Gastrocnemius medialis (tissue), 4 donors: ENCODE measurements around the gene CYB561D1. TPM values are rescaled to one million over a fixed set of nuclear protein-coding genes. Genes with fewer than 3 reads are reported as not detected.

Experiments used
- ATAC-seq, 2 donors: fragments of 150-250 bp; one replicate each; pipeline ENCODE4 v1.9.1; 2016
- DNase-seq, 2 donors: peaks; one replicate each; pipeline ENCODE4 v3.0.0-alpha.2; 2019
- H3K27ac ChIP-seq, 4 donors: fragments of 200-600 bp; sonication (generic); 1 replicate in 1 of 4; 2 replicates in 3 of 4; pipeline ENCODE4 v1.5.1; 2016 to 2018; ENCODE audit warnings: mild to moderate bottlenecking in 2 of 4, moderate library complexity in 1 of 4
- H3K27me3 ChIP-seq, 3 donors: fragments of 200-600 bp; sonication (generic) in 2 of 3; 1 replicate in 1 of 3; 2 replicates in 2 of 3; pipeline versions ENCODE4 v1.5.1 to v1.6.0; 2016 to 2019; ENCODE audit warnings: mild to moderate bottlenecking in 1 of 3, moderate library complexity in 1 of 3
- H3K36me3 ChIP-seq, 2 donors: fragments of 200-600 bp; sonication (generic) in 1 of 2; one replicate each; pipeline ENCODE4 v1.5.1; 2017 to 2018
- H3K4me1 ChIP-seq, 2 donors: fragments of 200-600 bp; sonication (generic) in 1 of 2; one replicate each; pipeline ENCODE4 v1.5.1; 2016 to 2017; ENCODE audit warnings: mild to moderate bottlenecking in 2 of 2
- H3K4me3 ChIP-seq, 4 donors: fragments of 200-600 bp; sonication (generic) in 3 of 4; 1 replicate in 1 of 4; 2 replicates in 3 of 4; pipeline ENCODE4 v1.5.1; 2016 to 2019; ENCODE audit warnings: mild to moderate bottlenecking in 2 of 4
- H3K9me3 ChIP-seq, 3 donors: fragments of 200-600 bp; sonication (generic) in 2 of 3; 1 replicate in 1 of 3; 2 replicates in 2 of 3; pipeline ENCODE4 v1.5.1; 2016 to 2019
- POLR2A ChIP-seq, 2 donors: fragments of 450-650 bp; IDR thresholded peaks; one replicate each; pipeline ENCODE4 v1.6.1; 2017; ENCODE audit warnings: antibody characterized with exemption in 2 of 2, mild to moderate bottlenecking in 2 of 2, moderate library complexity in 2 of 2
- in situ Hi-C, 4 donors: fragments of 200-750 bp; cut with MboI; loops; one replicate each; pipeline versions ENCODE4 v1.15.0 to v1.8.0; 2017; ENCODE audit warnings: low sequenced_read_pairs in 4 of 4
- intact Hi-C: fragments of 100-400 bp; cut with DNase I; formaldehyde crosslinking; loops from one replicate; pipeline ENCODE4 v1.15.1; 2023; ENCODE audit warnings: low total_unique reads
- total RNA-seq, 4 donors: library from RNA; depleted of rRNA; stranded (reverse); fragments of >200 nt; gene quantifications; one replicate each; pipeline versions ENCODE4 v1.1.0 to v1.2.3, GENCODE V29; 2016
- TF ChIP-seq, protein P1 (sequence below), 5 experiments: fragments of 450-650 bp in 3 of 5; fragments of 200-600 bp in 2 of 5; sonication (generic) in 2 of 5; IDR thresholded peaks in 4 of 5; conservative IDR thresholded peaks in 1 of 5; 1 replicate in 4 of 5; 2 replicates in 1 of 5; pipeline ENCODE4 v1.5.1; 2016 to 2019; ENCODE audit warnings: antibody characterized with exemption in 5 of 5, mild to moderate bottlenecking in 3 of 5, moderate library complexity in 3 of 5

Gene CYB561D1
- total RNA-seq, 4 donors from 2014 or later = 3.1 to 8.0 (median 3.9) TPM

GRCh38 chr1:109477821-109478220, 16.1 kb upstream of the CYB561D1 start:
- DNase-seq (no peak), ATAC-seq (no peak)
- Histone ChIP-seq H3K4me3 (no peak overlapping the region), H3K9me3 (no peaks in the 10 kb centered on the region), H3K27me3 (no peaks in the 10 kb centered on the region), H3K36me3 (peaks cover 0 to 45% of the 10 kb centered on the region in 2 donors), H3K4me1 (peaks cover 55 to 73% of the 10 kb centered on the region in 2 donors), H3K27ac (peak overlapping the region in 2 of 4 donors; percentile 99 to 100)
- intact Hi-C loops = no loop called here
- in situ Hi-C loops = no loop called here
- TF ChIP-seq POLR2A (IDR thresholded peaks at IDR 0.05) = no peak
- TF ChIP-seq, protein P1, sequence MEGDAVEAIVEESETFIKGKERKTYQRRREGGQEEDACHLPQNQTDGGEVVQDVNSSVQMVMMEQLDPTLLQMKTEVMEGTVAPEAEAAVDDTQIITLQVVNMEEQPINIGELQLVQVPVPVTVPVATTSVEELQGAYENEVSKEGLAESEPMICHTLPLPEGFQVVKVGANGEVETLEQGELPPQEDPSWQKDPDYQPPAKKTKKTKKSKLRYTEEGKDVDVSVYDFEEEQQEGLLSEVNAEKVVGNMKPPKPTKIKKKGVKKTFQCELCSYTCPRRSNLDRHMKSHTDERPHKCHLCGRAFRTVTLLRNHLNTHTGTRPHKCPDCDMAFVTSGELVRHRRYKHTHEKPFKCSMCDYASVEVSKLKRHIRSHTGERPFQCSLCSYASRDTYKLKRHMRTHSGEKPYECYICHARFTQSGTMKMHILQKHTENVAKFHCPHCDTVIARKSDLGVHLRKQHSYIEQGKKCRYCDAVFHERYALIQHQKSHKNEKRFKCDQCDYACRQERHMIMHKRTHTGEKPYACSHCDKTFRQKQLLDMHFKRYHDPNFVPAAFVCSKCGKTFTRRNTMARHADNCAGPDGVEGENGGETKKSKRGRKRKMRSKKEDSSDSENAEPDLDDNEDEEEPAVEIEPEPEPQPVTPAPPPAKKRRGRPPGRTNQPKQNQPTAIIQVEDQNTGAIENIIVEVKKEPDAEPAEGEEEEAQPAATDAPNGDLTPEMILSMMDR (IDR thresholded peaks at IDR 0.05 in 4 of 5, conservative IDR thresholded peaks at IDR 0.05 in 1 of 5) = no peak

GRCh38 chr1:109478806-109479205, 15.1 kb upstream of the CYB561D1 start:
- TF ChIP-seq POLR2A (IDR thresholded peaks at IDR 0.05) = no peak
- TF ChIP-seq, protein P1 (IDR thresholded peaks at IDR 0.05 in 4 of 5, conservative IDR thresholded peaks at IDR 0.05 in 1 of 5) = no peak
- Histone ChIP-seq H3K4me1 (peaks cover 53 to 71% of the 10 kb centered on the region in 2 donors), H3K27me3 (no peaks in the 10 kb centered on the region), H3K9me3 (no peaks in the 10 kb centered on the region), H3K4me3 (no peak overlapping the region), H3K36me3 (peaks cover 0 to 45% of the 10 kb centered on the region in 2 donors), H3K27ac (peak overlapping the region in 2 of 4 donors; percentile 99 to 100)
- in situ Hi-C loops = no loop called here
- intact Hi-C loops = no loop called here
- ATAC-seq = no peak
- DNase-seq = no peak

- DNase-seq = no peak
- H3K27ac ChIP-seq = peak overlapping the region in 2 of 4 donors; percentile 99 to 100
- no peak for ATAC-seq
- no peak overlapping the region for H3K4me3 ChIP-seq
- peaks cover 0 to 45% of the 10 kb centered on the region in 2 donors for H3K36me3 ChIP-seq
- in situ Hi-C loops = no loop called here
- TF ChIP-seq, protein P1 (IDR thresholded peaks at IDR 0.05 in 4 of 5, conservative IDR thresholded peaks at IDR 0.05 in 1 of 5) = no peak
- no peak for TF ChIP-seq POLR2A (IDR thresholded peaks at IDR 0.05)
- intact Hi-C loops = no loop called here
- no peaks in the 10 kb centered on the region for H3K27me3 ChIP-seq
- peaks cover 51 to 66% of the 10 kb centered on the region in 2 donors for H3K4me1 ChIP-seq
- H3K9me3 ChIP-seq = no peaks in the 10 kb centered on the region
Measured at GRCh38 chr1:109479311-109479710, 14.6 kb upstream of the CYB561D1 start.

DNA sequence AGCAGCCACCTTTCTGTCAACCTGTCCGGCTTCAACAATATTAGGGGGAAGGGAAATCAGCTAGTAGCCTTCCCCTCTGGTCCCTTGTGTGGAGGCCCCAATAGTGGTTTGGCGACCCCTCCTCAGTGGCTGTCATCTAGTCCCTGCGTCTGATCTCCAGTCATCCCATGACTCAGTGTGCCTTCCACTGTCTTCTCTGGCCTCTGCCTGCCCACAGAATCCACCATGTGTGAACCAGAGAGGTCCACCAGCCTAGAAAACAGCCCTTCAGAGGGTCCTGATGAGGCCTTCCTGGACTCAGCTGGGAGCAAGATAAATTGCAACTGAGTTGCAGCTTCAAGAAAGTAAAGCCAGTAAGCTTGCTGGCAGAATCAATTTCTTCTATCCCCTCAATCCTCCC, 14.0 kb upstream of the CYB561D1 start:
- TF ChIP-seq POLR2A (IDR thresholded peaks at IDR 0.05) = no peak
- TF ChIP-seq, protein P1 (IDR thresholded peaks at IDR 0.05 in 4 of 5, conservative IDR thresholded peaks at IDR 0.05 in 1 of 5) = no peak
- Histone ChIP-seq H3K4me1 (peaks cover 51 to 66% of the 10 kb centered on the region in 2 donors), H3K36me3 (peaks cover 0 to 45% of the 10 kb centered on the region in 2 donors), H3K4me3 (no peak overlapping the region), H3K9me3 (no peaks in the 10 kb centered on the region), H3K27me3 (no peaks in the 10 kb centered on the region), H3K27ac (peak overlapping the region in 3 of 4 donors; percentile 95 to 100 (median 99))
- no peak for DNase-seq
- intact Hi-C loops (no loop called here), in situ Hi-C loops (no loop called here)
- no peak for ATAC-seq

DNA sequence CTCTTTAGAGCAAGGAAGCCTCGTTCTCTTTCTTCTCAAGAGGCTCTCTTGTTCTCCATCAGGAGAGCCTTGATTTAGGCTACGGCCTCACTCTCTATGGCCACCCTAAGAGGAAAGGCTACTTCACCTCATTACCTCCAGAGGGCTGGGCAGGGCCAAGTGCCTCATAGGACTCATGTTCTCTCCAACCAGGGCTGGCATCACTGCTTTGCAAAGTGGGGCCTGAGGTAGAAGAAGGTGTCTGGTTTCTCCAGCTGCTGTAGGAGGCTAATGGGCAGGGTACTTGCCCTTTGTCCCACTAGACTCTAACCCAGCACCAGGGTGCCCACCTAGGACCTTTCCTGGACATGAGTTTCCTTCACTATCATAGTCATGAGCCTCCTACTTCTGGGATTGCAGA, 12.2 kb upstream of the CYB561D1 start:
- DNase-seq = peak in 1 of 2 donors; percentile 75
- Histone ChIP-seq H3K4me3 (no peak overlapping the region), H3K27me3 (no peaks in the 10 kb centered on the region), H3K27ac (peak overlapping the region; percentile 71 to 100 (median 97)), H3K9me3 (no peaks in the 10 kb centered on the region), H3K4me1 (peaks cover 47 to 54% of the 10 kb centered on the region in 2 donors), H3K36me3 (peaks cover 0 to 31% of the 10 kb centered on the region in 2 donors)
- in situ Hi-C loops = no loop called here
- peak in 1 of 2 donors; percentile 40 for ATAC-seq
- intact Hi-C loops = no loop called here
- TF ChIP-seq, protein P1 (IDR thresholded peaks at IDR 0.05 in 4 of 5, conservative IDR thresholded peaks at IDR 0.05 in 1 of 5) = no peak
- TF ChIP-seq POLR2A (IDR thresholded peaks at IDR 0.05) = no peak
